Panc1 (cell line): ENCODE data around the gene CMYA5.

ENCODE experiments used
- CTCF ChIP-seq: fragments of 450-650 bp; IDR thresholded peaks from 2 replicates; pipeline ENCODE4 v1.5.1; 2017; ENCODE audit warnings: mild to moderate bottlenecking
- POLR2AphosphoS5 ChIP-seq: IDR thresholded peaks from 2 replicates; pipeline ENCODE4 v1.6.1; 2012; ENCODE audit warnings: mild to moderate bottlenecking, low read depth, low read length, moderate library complexity
- REST ChIP-seq, 2 experiments: IDR thresholded peaks; 2 replicates each; pipeline ENCODE4 v1.6.1; 2011 to 2012; ENCODE audit warnings: low read depth in 2 of 2, control low read depth in 1 of 2, low read length in 1 of 2, mild to moderate bottlenecking in 1 of 2, moderate library complexity in 1 of 2; ENCODE audit not compliant: insufficient read depth in 1 of 2
- SIN3A ChIP-seq: IDR thresholded peaks from 2 replicates; pipeline ENCODE4 v1.6.1; 2012; ENCODE audit warnings: low read depth, mild to moderate bottlenecking, low read length, moderate library complexity, borderline replicate concordance; ENCODE audit not compliant: insufficient read depth

- TF ChIP-seq CTCF (no peak), REST (IDR thresholded peaks at IDR 0.05; ENCODE audit: insufficient read depth in 1 of 2, low read depth in 2 of 2, low read length in 1 of 2) (no peak), POLR2AphosphoS5 (no peak), SIN3A (no peak)
Measured at GRCh38 chr5:79716839-79717238, 27.2 kb downstream of the CMYA5 start.
